Activated CD4-positive, alpha-beta memory T cell treated with anti-CD3 and anti-CD28 coated beads for 36 hours (primary cell): Measurements from ENCODE around the gene ZNF524. TPM values are rescaled to one million over a fixed set of nuclear protein-coding genes. Genes with fewer than 3 reads are reported as not detected.

Source experiments
- CTCF ChIA-PET: fragments of 350-600 bp; sonication (Branson Sonifier 250); formaldehyde crosslinking; loops from one replicate; lab custom pipeline; 2021; ENCODE audit warnings: antibody characterized with exemption, inconsistent platforms; lab: Charles Lee
- POLR2A ChIA-PET: fragments of 350-600 bp; sonication (Branson Sonifier 250); formaldehyde crosslinking; loops from one replicate; lab custom pipeline; 2021; ENCODE audit warnings: antibody characterized with exemption; lab: Charles Lee
- DNase-seq: peaks from one replicate; pipeline ENCODE4 v3.0.0-alpha.2; 2020
- H3K27ac Mint-ChIP-seq: one replicate; pipeline ENCODE4 v1.8.0; 2021; ENCODE audit warnings: mixed read lengths
- H3K27me3 Mint-ChIP-seq: one replicate; pipeline ENCODE4 v1.8.0; 2021; ENCODE audit warnings: mixed read lengths
- H3K36me3 Mint-ChIP-seq: one replicate; pipeline ENCODE4 v1.8.0; 2021; ENCODE audit warnings: mixed read lengths
- H3K4me1 Mint-ChIP-seq: one replicate; pipeline ENCODE4 v1.8.0; 2021; ENCODE audit warnings: low read depth, mixed read lengths
- H3K4me3 Mint-ChIP-seq: one replicate; pipeline ENCODE4 v1.8.0; 2021; ENCODE audit warnings: mild to moderate bottlenecking, mixed read lengths
- H3K9me3 Mint-ChIP-seq: one replicate; pipeline ENCODE4 v1.8.0; 2021; ENCODE audit warnings: mixed read lengths
- intact Hi-C: fragments of 100-400 bp; cut with micrococcal nuclease; formaldehyde crosslinking; loops from one replicate; pipeline ENCODE4 v1.15.1; 2023
- total RNA-seq, 2 experiments: library from RNA; stranded (reverse); gene quantifications; one replicate each; pipeline ENCODE4 v1.2.3, GENCODE V29; 2021

ZNF524 gene
- total RNA-seq = 10 to 100 TPM; 21.5 to 25.1 TPM

GRCh38 chr19:55599842-55600661 lies at the start of gene ZNF524:
ZNF524 (plus strand) TSS chr19:55600288; CDS start chr19:55602113, 1,825 bp downstream.
- intact Hi-C loops = loop anchor here (1.0 kb wide), 5 partner anchors 13 to 341 kb away; partner anchors contain the start of genes KMT5C, PPP6R1 and ZNF784
- peaks cover 27% of the 10 kb centered on the region for H3K4me1 Mint-ChIP-seq
- CTCF ChIA-PET = interaction anchor here (0.7 to 2.8 kb wide), 6 partner anchors 12 to 123 kb away, joined by 4 to 15 read pairs (median 5); partner anchors contain the start of gene ZNF628
- peak within 1 kb of the TSS; percentile 91 for H3K4me3 Mint-ChIP-seq
- POLR2A ChIA-PET = interaction anchor here (0.8 to 1.9 kb wide), 11 partner anchors 13 to 261 kb away, joined by 3 to 20 read pairs (median 5); partner anchors contain the start of genes KMT5C, TMEM238, U2AF2 and UBE2S
- H3K36me3 Mint-ChIP-seq = peaks cover 26% of the 10 kb centered on the region
- H3K27ac Mint-ChIP-seq = peak within 1 kb of the TSS; percentile 95
- H3K27me3 Mint-ChIP-seq = no peaks in the 10 kb centered on the region
- DNase-seq = peak; percentile 88
- no peaks in the 10 kb centered on the region for H3K9me3 Mint-ChIP-seq

- no peak for DNase-seq
- H3K4me1 Mint-ChIP-seq = no peaks in the 10 kb centered on the region
- POLR2A ChIA-PET = no interaction called here
- H3K36me3 Mint-ChIP-seq = no peaks in the 10 kb centered on the region
- H3K27me3 Mint-ChIP-seq = peaks cover 16% of the 10 kb centered on the region
- intact Hi-C loops = no loop called here
- CTCF ChIA-PET = no interaction called here
- H3K4me3 Mint-ChIP-seq = no peak overlapping the region
- no peaks in the 10 kb centered on the region for H3K9me3 Mint-ChIP-seq
- H3K27ac Mint-ChIP-seq = no peak overlapping the region
Observed at GRCh38 chr19:55550321-55550650, 49.8 kb upstream of the ZNF524 start.

GRCh38 chr19:55552206-55552605 lies 47.9 kb upstream of the ZNF524 start:
- H3K36me3 Mint-ChIP-seq = no peaks in the 10 kb centered on the region
- peaks cover 10% of the 10 kb centered on the region for H3K27me3 Mint-ChIP-seq
- H3K9me3 Mint-ChIP-seq = no peaks in the 10 kb centered on the region
- no peak for DNase-seq
- ChIA-PET CTCF (interaction anchor here (1.3 kb wide), 1 partner anchor 21 kb away, joined by 3 read pairs; no protein-coding TSS in a partner anchor), POLR2A (no interaction called here)
- no peak overlapping the region for H3K4me3 Mint-ChIP-seq
- H3K27ac Mint-ChIP-seq = no peak overlapping the region
- no peaks in the 10 kb centered on the region for H3K4me1 Mint-ChIP-seq
- intact Hi-C loops = no loop called here

GRCh38 chr19:55552620-55553019 lies 47.5 kb upstream of the ZNF524 start:
- Mint-ChIP-seq H3K4me1 (no peaks in the 10 kb centered on the region), H3K9me3 (no peaks in the 10 kb centered on the region), H3K36me3 (no peaks in the 10 kb centered on the region), H3K4me3 (no peak overlapping the region), H3K27me3 (peaks cover 6% of the 10 kb centered on the region), H3K27ac (no peak overlapping the region)
- ChIA-PET POLR2A (no interaction called here), CTCF (no interaction called here)
- no peak for DNase-seq
- intact Hi-C loops = no loop called here

GRCh38 chr19:55553217-55554182 lies 46.6 kb upstream of the ZNF524 start:
- H3K27me3 Mint-ChIP-seq = peaks cover 4% of the 10 kb centered on the region
- no peak overlapping the region for H3K4me3 Mint-ChIP-seq
- POLR2A ChIA-PET = no interaction called here
- no peaks in the 10 kb centered on the region for H3K36me3 Mint-ChIP-seq
- intact Hi-C loops = no loop called here
- no peaks in the 10 kb centered on the region for H3K4me1 Mint-ChIP-seq
- CTCF ChIA-PET = no interaction called here
- H3K9me3 Mint-ChIP-seq = no peaks in the 10 kb centered on the region
- H3K27ac Mint-ChIP-seq = no peak overlapping the region
- DNase-seq = no peak

- intact Hi-C loops = no loop called here
Observed at GRCh38 chr19:55554302-55554701, 45.8 kb upstream of the ZNF524 start.

GRCh38 chr19:55554741-55555152 lies 45.3 kb upstream of the ZNF524 start:
- peaks cover 2% of the 10 kb centered on the region for H3K27me3 Mint-ChIP-seq
- no peaks in the 10 kb centered on the region for H3K9me3 Mint-ChIP-seq
- no peaks in the 10 kb centered on the region for H3K36me3 Mint-ChIP-seq
- ChIA-PET POLR2A (no interaction called here), CTCF (no interaction called here)
- intact Hi-C loops = no loop called here
- DNase-seq = no peak
- no peak overlapping the region for H3K4me3 Mint-ChIP-seq
- no peak overlapping the region for H3K27ac Mint-ChIP-seq
- no peaks in the 10 kb centered on the region for H3K4me1 Mint-ChIP-seq

More at GRCh38 chr19:55554302-55554701, 45.8 kb upstream of the ZNF524 start:
- Mint-ChIP-seq H3K4me3 (no peak overlapping the region), H3K27ac (no peak overlapping the region), H3K9me3 (no peaks in the 10 kb centered on the region), H3K36me3 (no peaks in the 10 kb centered on the region), H3K27me3 (peaks cover 4% of the 10 kb centered on the region), H3K4me1 (no peaks in the 10 kb centered on the region)
- DNase-seq = no peak
- ChIA-PET POLR2A (no interaction called here), CTCF (no interaction called here)

- no peaks in the 10 kb centered on the region for H3K4me1 Mint-ChIP-seq
Observed at GRCh38 chr19:55559684-55560083, 40.4 kb upstream of the ZNF524 start.

GRCh38 chr19:55563261-55563690 lies 36.8 kb upstream of the ZNF524 start:
- Mint-ChIP-seq H3K27ac (no peak overlapping the region), H3K9me3 (peaks cover 2% of the 10 kb centered on the region), H3K4me3 (no peak overlapping the region), H3K4me1 (no peaks in the 10 kb centered on the region), H3K27me3 (peaks cover 2% of the 10 kb centered on the region), H3K36me3 (no peaks in the 10 kb centered on the region)
- POLR2A ChIA-PET = no interaction called here
- intact Hi-C loops = no loop called here
- CTCF ChIA-PET = no interaction called here
- no peak for DNase-seq

More at GRCh38 chr19:55559684-55560083, 40.4 kb upstream of the ZNF524 start:
- Mint-ChIP-seq H3K27me3 (peaks cover 2% of the 10 kb centered on the region), H3K9me3 (peaks cover 2% of the 10 kb centered on the region), H3K27ac (no peak overlapping the region), H3K36me3 (no peaks in the 10 kb centered on the region), H3K4me3 (no peak overlapping the region)
- intact Hi-C loops = no loop called here
- CTCF ChIA-PET = no interaction called here
- POLR2A ChIA-PET = no interaction called here
- DNase-seq = no peak

GRCh38 chr19:55566823-55567222 lies 33.3 kb upstream of the ZNF524 start:
- H3K27ac Mint-ChIP-seq = no peak overlapping the region
- intact Hi-C loops = no loop called here
- no peaks in the 10 kb centered on the region for H3K36me3 Mint-ChIP-seq
- no peaks in the 10 kb centered on the region for H3K27me3 Mint-ChIP-seq
- no peak for DNase-seq
- CTCF ChIA-PET = no interaction called here
- no peaks in the 10 kb centered on the region for H3K9me3 Mint-ChIP-seq
- no peaks in the 10 kb centered on the region for H3K4me1 Mint-ChIP-seq
- POLR2A ChIA-PET = no interaction called here
- no peak overlapping the region for H3K4me3 Mint-ChIP-seq

- ChIA-PET CTCF (no interaction called here), POLR2A (no interaction called here)
- Mint-ChIP-seq H3K27ac (no peak overlapping the region), H3K36me3 (no peaks in the 10 kb centered on the region), H3K4me3 (no peak overlapping the region), H3K27me3 (no peaks in the 10 kb centered on the region), H3K9me3 (no peaks in the 10 kb centered on the region), H3K4me1 (no peaks in the 10 kb centered on the region)
- no peak for DNase-seq
- intact Hi-C loops = no loop called here
Observed at GRCh38 chr19:55567708-55568328, 32.3 kb upstream of the ZNF524 start.
